Left lung (tissue), 10 donors: Measurements from ENCODE around the gene AGTRAP. TPM values are rescaled to one million over a fixed set of nuclear protein-coding genes. Genes with fewer than 3 reads are reported as not detected.

Experiments
- ATAC-seq: fragments of 200-7000 bp; cut with Tn5 transposase; one replicate; pipeline ENCODE4 v1.9.1; 2020; ENCODE audit warnings: moderate library complexity
- DNase-seq, 4 donors: peaks; one replicate each; pipeline ENCODE4 v3.0.0-alpha.2; 2013 to 2020
- H3K27ac ChIP-seq, 2 donors: fragments of 200-600 bp; sonication (generic) in 1 of 2; one replicate each; pipeline versions ENCODE4 v1.5.0 to v1.8.0; 2020 to 2021
- H3K27me3 ChIP-seq, 2 donors: fragments of 200-600 bp; sonication (generic) in 1 of 2; one replicate each; pipeline versions ENCODE4 v1.5.0 to v1.8.0; 2020 to 2021
- H3K36me3 ChIP-seq, 2 donors: fragments of 200-600 bp; sonication (generic) in 1 of 2; one replicate each; pipeline versions ENCODE4 v1.5.0 to v1.8.0; 2020 to 2021
- H3K4me1 ChIP-seq, 2 donors: fragments of 200-600 bp; one replicate each; pipeline ENCODE4 v1.8.0; 2021
- H3K4me3 ChIP-seq, 2 donors: fragments of 200-600 bp; sonication (generic) in 1 of 2; one replicate each; pipeline versions ENCODE4 v1.5.0 to v1.8.0; 2020 to 2021; ENCODE audit warnings: mild to moderate bottlenecking in 1 of 2
- H3K9me3 ChIP-seq, 2 donors: fragments of 200-600 bp; sonication (generic) in 1 of 2; one replicate each; pipeline versions ENCODE4 v1.5.0 to v1.8.0; 2020 to 2021
- CTCF ChIP-seq, 2 donors: fragments of 200-600 bp; sonication (generic) in 1 of 2; IDR thresholded peaks; one replicate each; pipeline versions ENCODE4 v1.5.0 to v1.8.0; 2021; ENCODE audit warnings: antibody characterized with exemption in 2 of 2
- intact Hi-C, 2 donors: fragments of 100-400 bp; cut with DNase I; formaldehyde crosslinking; loops; one replicate each; pipeline versions ENCODE4 v1.11.2 to v1.14.2; 2022
- polyA plus RNA-seq, 6 donors: library from polyadenylated mRNA; unstranded; fragments of 120-200 nt; gene quantifications; one replicate each; pipeline ENCODE4 v1.2.1, GENCODE V29; 2013; ENCODE audit not compliant: insufficient read length in 6 of 6
- total RNA-seq, 2 donors: library from RNA; stranded (reverse); fragmentation: NEBNext Ultra II Directional; extraction: Animal tissue kit (Norgen Biotek cat#: 25700); gene quantifications; one replicate each; pipeline ENCODE4 v1.2.1, GENCODE V29; 2021
- donor health status: DM: no; HTN: yes; CAD: no.
- donor health status: DM: no; HTN: no; CAD: no.

The AGTRAP gene
- total and polyA plus RNA-seq, 8 donors = 24.7 to 95.8 (median 28.3) TPM

- TF ChIP-seq CTCF (IDR thresholded peaks at IDR 0.05) = no peak
- Histone ChIP-seq H3K27me3 (no peaks in the 10 kb centered on the region), H3K4me1 (no peaks in the 10 kb centered on the region), H3K4me3 (no peak overlapping the region), H3K27ac (no peak overlapping the region), H3K36me3 (no peaks in the 10 kb centered on the region), H3K9me3 (no peaks in the 10 kb centered on the region)
- intact Hi-C loops = no loop called here
- DNase-seq = peak in 1 of 4 donors; percentile 54
- ATAC-seq = no peak
Measured at GRCh38 chr1:11778336-11778735, 42.4 kb downstream of the AGTRAP start.

DNA sequence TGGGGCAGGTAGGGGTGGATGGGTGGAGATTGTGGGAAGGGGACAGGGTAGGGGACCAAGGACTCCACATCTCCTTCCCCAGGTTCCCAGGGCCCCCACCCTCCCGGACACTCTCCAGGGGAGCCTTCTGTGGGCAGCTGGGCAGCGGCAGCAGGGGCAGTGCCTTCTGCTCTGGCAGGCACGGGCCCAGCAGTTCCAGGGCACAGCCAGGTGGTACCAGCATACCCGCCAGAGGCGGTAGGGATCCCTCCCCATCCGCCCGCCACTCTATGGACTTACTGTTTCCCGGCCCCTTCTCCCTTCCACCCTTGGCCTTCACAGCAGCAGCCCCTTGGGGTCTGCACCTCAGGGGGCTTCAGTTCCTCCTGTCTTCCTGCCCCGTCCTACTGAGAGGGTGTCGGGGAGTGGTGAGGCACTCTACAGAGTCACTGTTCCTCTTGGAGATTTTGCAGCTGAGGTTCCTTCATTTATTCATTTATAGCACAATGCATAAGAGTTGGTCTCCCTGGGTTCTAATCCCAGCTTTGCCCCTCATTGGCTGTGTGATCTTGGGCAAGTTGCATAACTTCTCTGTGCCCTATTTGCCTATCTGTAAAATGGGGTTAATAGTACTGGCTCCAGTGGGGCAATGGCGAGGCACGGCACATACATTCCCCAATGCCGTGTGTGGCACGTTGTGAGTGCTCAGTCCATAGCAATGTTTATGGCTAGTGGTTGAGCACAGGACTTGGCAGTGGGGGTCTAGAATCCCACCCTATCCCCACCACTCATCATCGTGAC lies 43.1 kb downstream of the AGTRAP start:
- DNase-seq = peak in 1 of 4 donors; percentile 52
- Histone ChIP-seq H3K4me1 (no peaks in the 10 kb centered on the region), H3K27ac (no peak overlapping the region), H3K27me3 (no peaks in the 10 kb centered on the region), H3K4me3 (no peak overlapping the region), H3K9me3 (no peaks in the 10 kb centered on the region), H3K36me3 (no peaks in the 10 kb centered on the region)
- no peak for TF ChIP-seq CTCF (IDR thresholded peaks at IDR 0.05)
- intact Hi-C loops = no loop called here
- no peak for ATAC-seq

GRCh38 chr1:11779715-11780379 lies 43.9 kb downstream of the AGTRAP start:
- no peaks in the 10 kb centered on the region for H3K27me3 ChIP-seq
- DNase-seq = peak in 1 of 4 donors; percentile 74
- H3K9me3 ChIP-seq = no peaks in the 10 kb centered on the region
- TF ChIP-seq CTCF (IDR thresholded peaks at IDR 0.05) = no peak
- no peak for ATAC-seq
- intact Hi-C loops = no loop called here
- H3K4me1 ChIP-seq = peaks cover 1 to 3% of the 10 kb centered on the region in 2 donors
- no peak overlapping the region for H3K4me3 ChIP-seq
- H3K27ac ChIP-seq = no peak overlapping the region
- no peaks in the 10 kb centered on the region for H3K36me3 ChIP-seq

- intact Hi-C loops = no loop called here
- ATAC-seq = no peak
- no peaks in the 10 kb centered on the region for H3K9me3 ChIP-seq
Measured at GRCh38 chr1:11780380-11781147, 44.6 kb downstream of the AGTRAP start.

More at GRCh38 chr1:11780380-11781147, 44.6 kb downstream of the AGTRAP start:
- no peaks in the 10 kb centered on the region for H3K27me3 ChIP-seq
- H3K4me1 ChIP-seq = peaks cover 8 to 10% of the 10 kb centered on the region in 2 donors
- no peaks in the 10 kb centered on the region for H3K36me3 ChIP-seq
- no peak overlapping the region for H3K4me3 ChIP-seq
- DNase-seq = peak in 1 of 4 donors; percentile 16
- TF ChIP-seq CTCF (IDR thresholded peaks at IDR 0.05) = no peak
- H3K27ac ChIP-seq = no peak overlapping the region
